ENCODE measurements around the gene NR2F2.

The NR2F2 gene

GRCh38 chr15:96343113-96344059 is 12.9 kb downstream of the NR2F2 start:
- no peak for DNase-seq (ENCODE audit: low read depth)

- no peak for DNase-seq (ENCODE audit: low read depth)
Measured at GRCh38 chr15:96344060-96344705, 13.7 kb downstream of the NR2F2 start.

GRCh38 chr15:96344706-96345559 is 14.4 kb downstream of the NR2F2 start:
- no peak for DNase-seq (ENCODE audit: low read depth)

GRCh38 chr15:96345560-96346399 is 15.3 kb downstream of the NR2F2 start:
- no peak for DNase-seq (ENCODE audit: low read depth)

GRCh38 chr15:96346409-96346970 is 16.0 kb downstream of the NR2F2 start:
- DNase-seq (ENCODE audit: low read depth), result no peak

GRCh38 chr15:96347181-96348111 is 16.9 kb downstream of the NR2F2 start:
- DNase-seq (ENCODE audit: low read depth), result no peak

GRCh38 chr15:96348112-96349027 is 17.9 kb downstream of the NR2F2 start:
- no peak for DNase-seq (ENCODE audit: low read depth)

GRCh38 chr15:96349034-96349856 is 18.7 kb downstream of the NR2F2 start:
- no peak for DNase-seq (ENCODE audit: low read depth)

GRCh38 chr15:96349857-96350720 is 19.6 kb downstream of the NR2F2 start:
- no peak for DNase-seq (ENCODE audit: low read depth)

- DNase-seq (ENCODE audit: low read depth), result no peak
Measured at GRCh38 chr15:96350934-96351724, 20.6 kb downstream of the NR2F2 start.

- DNase-seq (ENCODE audit: low read depth), result no peak
Measured at GRCh38 chr15:96351761-96352603, 21.5 kb downstream of the NR2F2 start.

- no peak for DNase-seq (ENCODE audit: low read depth)
Measured at GRCh38 chr15:96352604-96353405, 22.3 kb downstream of the NR2F2 start.

- no peak for DNase-seq (ENCODE audit: low read depth)
Measured at GRCh38 chr15:96353416-96353929, 23.0 kb downstream of the NR2F2 start.

Data from activated T-helper 1 cell treated with Interleukin-2 at 50 U/mL for 16 hours (primary cell).